Astrocyte of the spinal cord (primary cell): Measurements from ENCODE around the gene PREX1.

Source experiments
- DNase-seq: peaks from one replicate; pipeline ENCODE4 v3.0.0; 2011; ENCODE audit warnings: low read depth, low spot score
- H3K4me3 ChIP-seq: 2 replicates; pipeline ENCODE4 v1.5.1; 2011; ENCODE audit warnings: low read depth, mild to moderate bottlenecking, low read length, moderate library complexity
- CTCF ChIP-seq: IDR thresholded peaks from 2 replicates; pipeline ENCODE4 v1.5.1; 2012; ENCODE audit warnings: low read depth, mild to moderate bottlenecking, low read length, inconsistent platforms
- in situ Hi-C: cut with HindIII; loops from 2 replicates; pipeline ENCODE4 v1.10.0; 2017; ENCODE audit warnings: low sequenced_read_pairs

Gene PREX1

GRCh38 chr20:48822178-48822577 is 5.6 kb downstream of the PREX1 start:
- in situ Hi-C loops = no loop called here
- no peak for DNase-seq
- no peak for TF ChIP-seq CTCF
- no peak overlapping the region for H3K4me3 ChIP-seq

GRCh38 chr20:48821261-48821920 is 6.4 kb downstream of the PREX1 start:
- in situ Hi-C loops = no loop called here
- H3K4me3 ChIP-seq = no peak overlapping the region
- no peak for TF ChIP-seq CTCF
- DNase-seq = no peak

- in situ Hi-C loops = no loop called here
- no peak for DNase-seq
- no peak for TF ChIP-seq CTCF
These were observed 7.2 kb downstream of the PREX1 start for GRCh38 chr20:48820649-48820973.

GRCh38 chr20:48819821-48820648 is 7.8 kb downstream of the PREX1 start:
- DNase-seq = no peak
- in situ Hi-C loops = no loop called here

More at GRCh38 chr20:48820649-48820973, 7.2 kb downstream of the PREX1 start:
- no peak overlapping the region for H3K4me3 ChIP-seq

GRCh38 chr20:48819089-48819488 is 8.7 kb downstream of the PREX1 start:
- in situ Hi-C loops = no loop called here
- no peak overlapping the region for H3K4me3 ChIP-seq
- DNase-seq = no peak
- TF ChIP-seq CTCF = no peak

More at GRCh38 chr20:48819821-48820648, 7.8 kb downstream of the PREX1 start:
- no peak for TF ChIP-seq CTCF
- H3K4me3 ChIP-seq = no peak overlapping the region

GRCh38 chr20:48818481-48818987 is 9.3 kb downstream of the PREX1 start:
- TF ChIP-seq CTCF = no peak
- no peak for DNase-seq
- in situ Hi-C loops = no loop called here
- no peak overlapping the region for H3K4me3 ChIP-seq
